ENCODE measurements around the gene POLR2A.

The POLR2A gene

GRCh38 chr17:7508846-7509245 lies 24.7 kb downstream of the POLR2A start:
- no peak for DNase-seq

DNA sequence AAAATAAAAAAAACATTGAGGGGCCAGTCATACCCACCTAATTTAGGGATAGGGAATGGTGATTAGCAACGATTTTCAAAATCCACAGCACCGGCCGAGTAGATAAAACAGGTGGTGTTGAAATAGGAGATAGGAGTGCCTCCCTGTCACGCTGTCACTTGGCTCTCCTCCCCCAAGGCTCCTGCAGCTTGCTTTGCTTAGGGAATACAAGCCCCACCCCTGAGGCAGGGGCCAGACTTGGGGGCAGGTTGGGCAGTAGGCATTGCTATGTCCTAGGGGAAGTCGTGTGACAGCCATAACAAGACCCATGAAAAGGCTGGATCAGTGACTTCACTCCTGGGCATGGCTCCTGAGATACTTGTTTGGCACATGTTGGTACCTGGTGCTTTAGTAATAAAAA lies 25.8 kb downstream of the POLR2A start:
- DNase-seq = no peak

DNA sequence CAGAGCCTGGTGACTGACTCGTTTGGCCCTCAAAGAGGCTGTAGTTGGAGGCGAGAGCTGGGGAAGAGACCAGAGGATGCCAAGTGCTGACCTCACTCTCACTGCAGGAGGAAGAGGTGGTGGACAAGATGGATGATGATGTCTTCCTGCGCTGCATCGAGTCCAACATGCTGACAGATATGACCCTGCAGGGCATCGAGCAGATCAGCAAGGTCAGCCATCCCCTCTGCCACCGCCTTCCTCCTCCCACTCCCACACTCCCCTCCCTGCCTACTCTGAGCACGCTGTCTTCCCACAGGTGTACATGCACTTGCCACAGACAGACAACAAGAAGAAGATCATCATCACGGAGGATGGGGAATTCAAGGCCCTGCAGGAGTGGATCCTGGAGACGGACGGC lies 26.9 kb downstream of the POLR2A start:
- DNase-seq = no peak

GRCh38 chr17:7512105-7512504 lies 27.9 kb downstream of the POLR2A start:
- no peak for DNase-seq

DNA sequence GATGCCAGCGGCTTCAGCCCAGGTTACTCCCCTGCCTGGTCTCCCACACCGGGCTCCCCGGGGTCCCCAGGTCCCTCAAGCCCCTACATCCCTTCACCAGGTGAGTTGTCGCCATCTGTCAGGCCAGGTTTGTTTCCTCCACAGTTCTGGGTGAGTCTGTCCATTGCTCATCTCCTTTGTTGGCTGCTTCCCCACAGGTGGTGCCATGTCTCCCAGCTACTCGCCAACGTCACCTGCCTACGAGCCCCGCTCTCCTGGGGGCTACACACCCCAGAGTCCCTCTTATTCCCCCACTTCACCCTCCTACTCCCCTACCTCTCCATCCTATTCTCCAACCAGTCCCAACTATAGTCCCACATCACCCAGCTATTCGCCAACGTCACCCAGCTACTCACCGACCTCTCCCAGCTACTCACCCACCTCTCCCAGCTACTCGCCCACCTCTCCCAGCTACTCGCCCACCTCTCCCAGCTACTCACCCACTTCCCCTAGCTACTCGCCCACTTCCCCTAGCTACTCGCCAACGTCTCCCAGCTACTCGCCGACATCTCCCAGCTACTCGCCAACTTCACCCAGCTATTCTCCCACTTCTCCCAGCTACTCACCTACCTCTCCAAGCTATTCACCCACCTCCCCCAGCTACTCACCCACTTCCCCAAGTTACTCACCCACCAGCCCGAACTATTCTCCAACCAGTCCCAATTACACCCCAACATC lies 28.8 kb downstream of the POLR2A start:
- no peak for DNase-seq

DNA sequence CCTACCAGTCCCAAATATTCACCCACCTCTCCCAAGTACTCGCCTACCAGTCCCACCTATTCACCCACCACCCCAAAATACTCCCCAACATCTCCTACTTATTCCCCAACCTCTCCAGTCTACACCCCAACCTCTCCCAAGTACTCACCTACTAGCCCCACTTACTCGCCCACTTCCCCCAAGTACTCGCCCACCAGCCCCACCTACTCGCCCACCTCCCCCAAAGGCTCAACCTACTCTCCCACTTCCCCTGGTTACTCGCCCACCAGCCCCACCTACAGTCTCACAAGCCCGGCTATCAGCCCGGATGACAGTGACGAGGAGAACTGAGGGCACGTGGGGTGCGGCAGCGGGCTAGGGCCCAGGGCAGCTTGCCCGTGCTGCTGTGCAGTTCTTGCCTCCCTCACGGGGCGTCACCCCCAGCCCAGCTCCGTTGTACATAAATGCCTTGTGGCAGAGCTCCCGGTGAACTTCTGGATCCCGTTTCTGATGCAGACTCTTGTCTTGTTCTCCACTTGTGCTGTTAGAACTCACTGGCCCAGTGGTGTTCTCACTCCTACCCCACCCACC lies 29.8 kb downstream of the POLR2A start:
- DNase-seq = no peak

DNA sequence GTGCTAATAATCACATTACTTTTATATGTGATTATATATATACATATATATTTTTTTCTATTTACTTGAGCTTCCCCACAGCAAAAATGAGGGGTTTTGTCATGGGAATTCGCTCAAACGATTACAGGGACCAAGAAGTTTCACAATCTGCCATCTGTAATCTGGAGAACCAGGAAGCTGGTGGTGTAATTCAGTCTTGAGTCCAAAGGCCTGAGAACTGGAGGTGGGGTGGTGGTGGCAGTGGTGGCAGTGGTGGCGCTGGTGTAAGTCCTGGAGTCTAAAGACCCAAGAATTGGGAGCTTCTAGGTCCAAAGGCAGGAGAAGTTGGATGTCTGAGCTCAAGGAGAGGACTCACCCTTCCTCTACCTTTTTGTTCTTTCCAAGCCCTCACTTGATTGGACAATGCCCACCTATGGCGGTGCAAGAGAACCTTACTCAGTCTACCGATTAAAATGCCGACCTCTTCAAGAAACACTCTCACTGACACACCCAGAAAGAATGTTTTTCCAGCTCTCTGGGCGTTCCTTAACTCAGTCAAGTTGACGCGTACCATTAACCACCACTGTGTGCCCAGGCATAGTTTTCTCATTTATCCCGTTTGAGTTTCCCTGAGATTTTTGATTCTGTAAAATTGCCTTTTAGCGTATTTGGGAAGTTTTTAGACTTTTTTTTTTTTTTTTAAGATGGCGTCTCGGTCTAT lies 31.9 kb downstream of the POLR2A start:
- no peak for DNase-seq

DNA sequence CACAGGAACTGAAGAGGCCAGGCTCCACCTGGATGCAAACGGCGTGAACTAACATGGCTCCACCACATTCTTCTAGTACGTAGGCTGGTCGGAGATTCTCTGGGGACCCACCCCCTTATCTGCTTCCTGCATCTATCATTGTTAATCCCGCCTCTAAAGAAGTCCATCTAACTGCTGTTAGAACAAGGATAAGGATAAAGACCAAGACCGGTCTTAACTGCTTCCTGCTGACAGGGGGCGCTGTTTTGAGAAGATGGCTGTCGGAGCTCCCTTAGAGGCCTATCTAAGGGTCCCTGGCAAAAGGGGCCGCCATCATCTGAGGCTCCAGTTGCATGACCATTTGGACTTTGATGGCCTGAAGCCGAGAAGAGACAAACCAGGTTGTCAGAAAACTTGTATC lies 38.9 kb downstream of the POLR2A start:
- no peak for DNase-seq

- DNase-seq = no peak
Observed at GRCh38 chr17:7528842-7529241, 44.7 kb downstream of the POLR2A start.

GRCh38 chr17:7530023-7530900 lies 46.1 kb downstream of the POLR2A start:
- no peak for DNase-seq

- no peak for DNase-seq
Observed at GRCh38 chr17:7538050-7538449, 53.9 kb downstream of the POLR2A start.

- DNase-seq = no peak
Observed at GRCh38 chr17:7538891-7539545, 54.9 kb downstream of the POLR2A start.

DNA sequence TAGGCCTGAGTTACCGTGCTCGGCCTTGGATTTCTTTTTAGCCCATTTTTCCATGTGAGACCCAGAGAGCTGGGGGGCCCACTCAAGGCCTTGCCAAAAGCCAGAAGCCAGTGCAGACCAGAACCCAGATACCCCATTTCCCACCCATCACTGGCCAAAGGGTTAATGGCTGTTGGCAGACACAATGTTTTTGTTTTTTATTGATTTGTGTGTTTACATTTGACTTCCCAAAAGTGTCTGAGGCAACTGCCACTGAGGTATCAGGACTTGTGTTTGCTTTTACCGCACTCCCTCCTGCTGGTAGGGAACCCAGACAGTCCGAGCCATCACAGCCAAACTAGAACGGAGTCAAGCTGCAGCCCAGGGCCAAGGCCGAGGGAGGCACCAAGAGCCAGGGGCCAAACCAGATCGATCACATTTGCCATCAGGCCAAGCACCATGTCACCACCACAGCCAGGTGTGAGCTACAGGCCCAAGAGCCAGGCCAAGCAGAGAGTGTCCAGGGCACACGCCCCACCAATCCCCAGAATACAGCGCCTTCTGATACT lies 57.0 kb downstream of the POLR2A start:
- no peak for DNase-seq

- no peak for DNase-seq
Observed at GRCh38 chr17:7544911-7545310, 60.7 kb downstream of the POLR2A start.

- no peak for DNase-seq
Observed at GRCh38 chr17:7548585-7549400, 64.6 kb downstream of the POLR2A start, which contains the start of gene TNFSF12. Gene TNFSF12 (plus strand): TSS chr17:7549058. CDS start chr17:7549154, 96 bp downstream.
